Pancreas (tissue), 10 donors: Measurements from ENCODE around the gene CASZ1. TPM values are rescaled to one million over a fixed set of nuclear protein-coding genes. Genes with fewer than 3 reads are reported as not detected.

Experiments used
- ATAC-seq, 4 donors: fragments of 200-7000 bp; cut with Tn5 transposase; one replicate each; pipeline versions ENCODE4 v1.8.0 to v1.9.1; 2020; ENCODE audit warnings: mild to moderate bottlenecking in 4 of 4, moderate library complexity in 4 of 4
- DNase-seq, 6 donors: peaks; one replicate each; pipeline ENCODE4 v3.0.0-alpha.2; 2020
- FAIRE-seq: peaks from 2 replicates; lab custom pipeline; 2012; peaks lifted over from hg19 to GRCh38; lab: Jason Lieb, UNC
- H3K27ac ChIP-seq, 4 donors: fragments of 200-600 bp; sonication (generic); 1 replicate in 3 of 4; 2 replicates in 1 of 4; pipeline versions ENCODE4 v1.5.0 to v1.8.0; 2020
- H3K27me3 ChIP-seq, 4 donors: fragments of 200-600 bp; one replicate each; pipeline ENCODE4 v1.8.0; 2021
- H3K36me3 ChIP-seq, 3 donors: fragments of 200-600 bp; sonication (generic) in 1 of 3; one replicate each; pipeline versions ENCODE4 v1.5.0 to v1.8.0; 2020 to 2021
- H3K4me1 ChIP-seq, 3 donors: fragments of 200-600 bp; one replicate each; pipeline ENCODE4 v1.8.0; 2021
- H3K4me3 ChIP-seq, 4 donors: fragments of 200-600 bp; sonication (generic) in 2 of 4; one replicate each; pipeline versions ENCODE4 v1.5.0 to v1.8.0; 2020 to 2021
- H3K9me3 ChIP-seq, 4 donors: fragments of 200-600 bp; one replicate each; pipeline ENCODE4 v1.8.0; 2021
- CTCF ChIP-seq, 4 donors: fragments of 200-600 bp; sonication (generic) in 3 of 4; IDR thresholded peaks; one replicate each; pipeline versions ENCODE4 v1.5.0 to v1.8.0; 2021; ENCODE audit warnings: antibody characterized with exemption in 4 of 4
- WGBS, 2 donors: extraction: QIAGEN DNeasy Blood & Tissue Kit; methylation state at CpG; one replicate each; pipeline ENCODE4 v1.1.7; 2013; 5-methylcytosine and 5-hydroxymethylcytosine counted together
- intact Hi-C, 3 donors: fragments of 100-400 bp; cut with DNase I; formaldehyde crosslinking; loops; one replicate each; pipeline versions ENCODE4 v1.11.1 to v1.14.2; 2022
- polyA plus RNA-seq, 2 donors: library from polyadenylated mRNA; stranded (reverse); fragments of 200-250 nt; gene quantifications; one replicate each; pipeline ENCODE4 v1.2.3, GENCODE V29; 2013
- total RNA-seq, 6 donors: library from RNA; stranded (reverse); fragmentation: NEBNext Ultra II Directional in 4 of 6; extraction: Animal tissue kit (Norgen Biotek cat#: 25700) in 4 of 6; gene quantifications; one replicate each; pipeline versions ENCODE4 v1.2.1 to v1.2.4, GENCODE V29; 2021 to 2023
- donor health status: healthy with polysubstance abuse.
- donor health status: DM: no; HTN: no; CAD: no; lungs with moderate emphysema.
- donor health status: DM: no; HTN: no; CAD: no.
- donor health status: control.
- donor health status: control.
- donor health status: Bipolar disorder and iron deficiency.
- donor health status: DM: yes; HTN: yes; CAD: no.
- donor health status: DM: no; HTN: no; CAD: no.
- donor health status: DM: no; HTN: no; CAD: no.
- donor health status: DM: yes; HTN: yes; CAD: no.

The CASZ1 gene
- total and polyA plus RNA-seq, 8 donors: 6.7 to 18.9 (median 13.8) TPM

- Histone ChIP-seq H3K9me3 (no peaks in the 10 kb centered on the region), H3K4me1 (peaks cover 0 to 3% (median 0%) of the 10 kb centered on the region in 3 donors), H3K27ac (no peak overlapping the region), H3K36me3 (no peaks in the 10 kb centered on the region), H3K4me3 (no peak overlapping the region), H3K27me3 (no peaks in the 10 kb centered on the region)
- no peak for TF ChIP-seq CTCF (IDR thresholded peaks at IDR 0.05)
- ATAC-seq: no peak
- intact Hi-C loops: no loop called here
- peak in 1 of 6 donors; percentile 41 for DNase-seq
- FAIRE-seq: no peak
- WGBS, 2 donors: 95% methylated on average over 13 of the region's 13 CpGs
Observed at GRCh38 chr1:10630661-10631120, 165.8 kb downstream of the CASZ1 start.

GRCh38 chr1:10629816-10630571 is 166.5 kb downstream of the CASZ1 start:
- no peaks in the 10 kb centered on the region for H3K36me3 ChIP-seq
- no peak for TF ChIP-seq CTCF (IDR thresholded peaks at IDR 0.05)
- H3K4me1 ChIP-seq: peaks cover 0 to 3% (median 0%) of the 10 kb centered on the region in 3 donors
- intact Hi-C loops: no loop called here
- no peaks in the 10 kb centered on the region for H3K9me3 ChIP-seq
- WGBS, 2 donors: 96 to 97% methylated on average over 30 to 36 of the region's 36 CpGs
- FAIRE-seq: no peak
- no peak for ATAC-seq
- no peak overlapping the region for H3K27ac ChIP-seq
- no peaks in the 10 kb centered on the region for H3K27me3 ChIP-seq
- DNase-seq: peak in 3 of 6 donors; percentile 7 to 73 (median 54)
- H3K4me3 ChIP-seq: no peak overlapping the region

- Histone ChIP-seq H3K27ac (peak overlapping the region in 1 of 4 donors; percentile 11), H3K9me3 (no peaks in the 10 kb centered on the region), H3K27me3 (no peaks in the 10 kb centered on the region), H3K4me1 (peaks cover 0 to 3% (median 0%) of the 10 kb centered on the region in 3 donors), H3K4me3 (no peak overlapping the region), H3K36me3 (no peaks in the 10 kb centered on the region)
- no peak for FAIRE-seq
- 91 to 92% methylated on average over 25 of the region's 25 CpGs for WGBS, 2 donors
- intact Hi-C loops: no loop called here
- no peak for TF ChIP-seq CTCF (IDR thresholded peaks at IDR 0.05)
- peak in 2 of 4 donors; percentile 5 to 18 for ATAC-seq
- DNase-seq: peak in 2 of 6 donors; percentile 53 to 71
Observed at GRCh38 chr1:10629091-10629815, 167.2 kb downstream of the CASZ1 start.

- peak; percentile 49 to 73 (median 61) for ATAC-seq
- peak overlapping the region in 1 of 4 donors; percentile 11 for H3K27ac ChIP-seq
- H3K27me3 ChIP-seq: no peaks in the 10 kb centered on the region
- H3K9me3 ChIP-seq: no peaks in the 10 kb centered on the region
- DNase-seq: peak; percentile 50 to 80 (median 62)
- intact Hi-C loops: no loop called here
- WGBS, 2 donors: 32% methylated on average over 7 of the region's 7 CpGs
- no peak overlapping the region for H3K4me3 ChIP-seq
- H3K4me1 ChIP-seq: peaks cover 0 to 3% (median 0%) of the 10 kb centered on the region in 3 donors
- no peak for FAIRE-seq
- TF ChIP-seq CTCF (IDR thresholded peaks at IDR 0.05): no peak
- no peaks in the 10 kb centered on the region for H3K36me3 ChIP-seq
Observed at GRCh38 chr1:10628685-10629084, 167.8 kb downstream of the CASZ1 start.
